Measurements from ENCODE around the gene FAP.

FAP gene

GRCh38 chr2:162242586-162243280, 512 bp downstream of the FAP start:
- Histone ChIP-seq H3K27ac (ENCODE audit: low read depth, low read length, severe bottlenecking) (no peak overlapping the region), H3K4me3 (ENCODE audit: extremely low read depth, insufficient read depth, low read length, poor library complexity, severe bottlenecking) (no peak overlapping the region), H3K4me1 (ENCODE audit: control insufficient read depth, insufficient read depth, low read length, poor library complexity, severe bottlenecking) (peaks cover 26% of the 10 kb centered on the region), H3K9me3 (ENCODE audit: control insufficient read depth, low read length) (no peaks in the 10 kb centered on the region), H3K36me3 (ENCODE audit: control insufficient read depth, insufficient read depth, low read length) (no peaks in the 10 kb centered on the region)
- no CpG with 5 or more reads among the region's 5 CpGs for WGBS, 2 experiments (ENCODE audit: insufficient coverage in 2 of 2)

DNA sequence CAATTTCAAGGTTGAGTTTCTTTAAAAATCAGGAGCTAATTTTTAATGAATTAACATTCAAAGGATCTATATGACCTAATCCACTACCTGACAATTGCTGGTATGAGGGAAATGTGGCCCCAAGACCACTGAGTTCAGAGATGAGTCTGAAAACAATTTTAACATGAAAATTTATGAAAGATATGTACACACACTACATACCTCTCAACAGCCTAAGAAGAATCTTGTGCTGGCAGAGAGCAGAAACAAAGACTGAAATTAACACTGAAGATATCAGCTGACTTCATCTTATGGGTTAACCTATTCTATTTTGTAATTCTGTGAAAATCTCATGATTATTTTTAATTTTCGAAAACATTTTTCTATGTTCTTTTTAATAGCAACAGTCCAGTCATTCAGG, 1.7 kb downstream of the FAP start:
- Histone ChIP-seq H3K27ac (ENCODE audit: low read depth, low read length, severe bottlenecking) (no peak overlapping the region), H3K36me3 (ENCODE audit: control insufficient read depth, insufficient read depth, low read length) (no peaks in the 10 kb centered on the region), H3K9me3 (ENCODE audit: control insufficient read depth, low read length) (no peaks in the 10 kb centered on the region), H3K4me3 (ENCODE audit: extremely low read depth, insufficient read depth, low read length, poor library complexity, severe bottlenecking) (no peak overlapping the region), H3K4me1 (ENCODE audit: control insufficient read depth, insufficient read depth, low read length, poor library complexity, severe bottlenecking) (peaks cover 26% of the 10 kb centered on the region)
- no CpG with 5 or more reads among the region's 1 CpG for WGBS, 2 experiments (ENCODE audit: insufficient coverage in 2 of 2)

DNA sequence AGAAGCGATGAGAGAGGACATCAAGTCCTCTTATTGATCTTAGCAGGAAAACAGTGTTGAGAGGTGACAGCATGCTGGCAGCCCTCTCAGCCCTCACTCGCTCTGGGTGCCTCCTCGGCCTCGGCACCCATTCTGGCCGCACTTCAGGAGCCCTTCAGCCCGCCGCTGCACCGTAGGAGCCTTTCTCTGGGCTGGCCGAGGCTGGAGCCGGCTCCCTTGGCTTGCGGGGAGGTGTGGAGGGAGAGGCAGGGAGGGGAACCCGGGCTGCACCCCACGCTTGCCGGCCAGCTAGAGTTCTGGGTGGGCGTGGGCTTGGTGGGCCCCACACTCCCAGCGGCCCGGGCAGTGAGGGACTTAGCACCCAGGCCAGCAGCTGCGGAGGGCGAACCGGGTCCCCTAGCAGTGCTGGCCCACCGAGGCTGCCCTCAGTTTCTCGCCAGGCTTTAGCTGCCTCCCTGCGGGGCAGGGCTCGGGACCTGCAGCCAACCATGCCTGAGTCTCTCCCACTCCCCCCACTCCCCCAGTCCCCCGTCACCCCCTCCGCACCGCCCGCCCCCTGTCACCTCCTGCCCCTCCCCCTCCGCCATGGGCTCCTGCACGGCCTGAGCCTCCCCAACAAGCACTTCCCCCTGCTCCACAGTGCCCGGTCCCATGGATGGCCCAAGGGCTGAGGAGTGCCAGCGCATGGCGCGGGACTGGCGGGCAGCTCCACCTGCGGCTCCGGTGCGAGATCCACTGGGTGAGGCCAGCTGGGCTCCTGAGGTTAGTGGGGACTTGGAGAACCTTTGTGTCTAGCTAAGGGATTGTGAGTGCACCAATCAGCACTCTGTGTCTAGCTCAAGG, 8.4 kb downstream of the FAP start:
- H3K9me3 ChIP-seq (ENCODE audit: control insufficient read depth, low read length), result no peaks in the 10 kb centered on the region
- H3K4me1 ChIP-seq (ENCODE audit: control insufficient read depth, insufficient read depth, low read length, poor library complexity, severe bottlenecking), result peaks cover 26% of the 10 kb centered on the region
- no peaks in the 10 kb centered on the region for H3K36me3 ChIP-seq (ENCODE audit: control insufficient read depth, insufficient read depth, low read length)
- H3K27ac ChIP-seq (ENCODE audit: low read depth, low read length, severe bottlenecking), result no peak overlapping the region
- no peak overlapping the region for H3K4me3 ChIP-seq (ENCODE audit: extremely low read depth, insufficient read depth, low read length, poor library complexity, severe bottlenecking)
- 94 to 97% methylated on average over 12 to 13 of the region's 38 CpGs for WGBS, 2 experiments (ENCODE audit: insufficient coverage in 2 of 2)

- Histone ChIP-seq H3K36me3 (ENCODE audit: control insufficient read depth, insufficient read depth, low read length) (no peaks in the 10 kb centered on the region), H3K4me3 (ENCODE audit: extremely low read depth, insufficient read depth, low read length, poor library complexity, severe bottlenecking) (no peak overlapping the region), H3K4me1 (ENCODE audit: control insufficient read depth, insufficient read depth, low read length, poor library complexity, severe bottlenecking) (peaks cover 26% of the 10 kb centered on the region), H3K9me3 (ENCODE audit: control insufficient read depth, low read length) (no peaks in the 10 kb centered on the region), H3K27ac (ENCODE audit: low read depth, low read length, severe bottlenecking) (no peak overlapping the region)
- WGBS, 2 experiments (ENCODE audit: insufficient coverage in 2 of 2), result no CpG with 5 or more reads among the region's 1 CpG
Measured at GRCh38 chr2:162233197-162233596, 10.0 kb downstream of the FAP start.

DNA sequence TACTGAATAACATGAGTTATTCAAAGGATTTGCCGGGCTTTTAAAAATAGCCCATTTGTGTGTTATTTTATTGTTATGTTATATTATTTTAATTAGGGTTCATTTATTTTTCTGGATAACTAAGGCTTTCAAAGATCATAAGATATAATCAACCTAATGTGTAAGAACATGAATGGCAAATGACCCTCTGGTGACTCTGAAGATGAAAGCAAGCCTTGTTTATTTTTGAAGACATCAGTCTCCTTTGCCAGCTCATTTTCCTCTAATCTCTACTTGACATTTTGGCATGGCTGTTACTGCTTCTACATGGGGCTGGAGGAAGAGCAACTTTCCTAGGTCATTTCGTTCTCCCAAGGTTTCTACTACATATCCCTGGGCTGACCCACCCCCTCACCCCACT, 10.6 kb downstream of the FAP start:
- peaks cover 26% of the 10 kb centered on the region for H3K4me1 ChIP-seq (ENCODE audit: control insufficient read depth, insufficient read depth, low read length, poor library complexity, severe bottlenecking)
- H3K9me3 ChIP-seq (ENCODE audit: control insufficient read depth, low read length), result no peaks in the 10 kb centered on the region
- 57 to 75% methylated on average over 1 of the region's 2 CpGs for WGBS, 2 experiments (ENCODE audit: insufficient coverage in 2 of 2)
- H3K36me3 ChIP-seq (ENCODE audit: control insufficient read depth, insufficient read depth, low read length), result no peaks in the 10 kb centered on the region
- H3K27ac ChIP-seq (ENCODE audit: low read depth, low read length, severe bottlenecking), result peak overlapping the region; percentile 18
- H3K4me3 ChIP-seq (ENCODE audit: extremely low read depth, insufficient read depth, low read length, poor library complexity, severe bottlenecking), result no peak overlapping the region

- Histone ChIP-seq H3K9me3 (ENCODE audit: control insufficient read depth, low read length) (no peaks in the 10 kb centered on the region), H3K36me3 (ENCODE audit: control insufficient read depth, insufficient read depth, low read length) (no peaks in the 10 kb centered on the region), H3K4me3 (ENCODE audit: extremely low read depth, insufficient read depth, low read length, poor library complexity, severe bottlenecking) (no peak overlapping the region), H3K4me1 (ENCODE audit: control insufficient read depth, insufficient read depth, low read length, poor library complexity, severe bottlenecking) (peaks cover 26% of the 10 kb centered on the region), H3K27ac (ENCODE audit: low read depth, low read length, severe bottlenecking) (no peak overlapping the region)
- no CpG with 5 or more reads among the region's 2 CpGs for WGBS, 2 experiments (ENCODE audit: insufficient coverage in 2 of 2)
Measured at GRCh38 chr2:162232027-162232426, 11.2 kb downstream of the FAP start.

GRCh38 chr2:162230761-162231160, 12.5 kb downstream of the FAP start:
- H3K4me3 ChIP-seq (ENCODE audit: extremely low read depth, insufficient read depth, low read length, poor library complexity, severe bottlenecking), result no peak overlapping the region
- 80% methylated on average over 1 of the region's 1 CpG; no CpG with 5 or more reads in 1 of the 2 experiments for WGBS, 2 experiments (ENCODE audit: insufficient coverage in 2 of 2)
- H3K9me3 ChIP-seq (ENCODE audit: control insufficient read depth, low read length), result no peaks in the 10 kb centered on the region
- H3K36me3 ChIP-seq (ENCODE audit: control insufficient read depth, insufficient read depth, low read length), result no peaks in the 10 kb centered on the region
- no peak overlapping the region for H3K27ac ChIP-seq (ENCODE audit: low read depth, low read length, severe bottlenecking)
- peaks cover 26% of the 10 kb centered on the region for H3K4me1 ChIP-seq (ENCODE audit: control insufficient read depth, insufficient read depth, low read length, poor library complexity, severe bottlenecking)

DNA sequence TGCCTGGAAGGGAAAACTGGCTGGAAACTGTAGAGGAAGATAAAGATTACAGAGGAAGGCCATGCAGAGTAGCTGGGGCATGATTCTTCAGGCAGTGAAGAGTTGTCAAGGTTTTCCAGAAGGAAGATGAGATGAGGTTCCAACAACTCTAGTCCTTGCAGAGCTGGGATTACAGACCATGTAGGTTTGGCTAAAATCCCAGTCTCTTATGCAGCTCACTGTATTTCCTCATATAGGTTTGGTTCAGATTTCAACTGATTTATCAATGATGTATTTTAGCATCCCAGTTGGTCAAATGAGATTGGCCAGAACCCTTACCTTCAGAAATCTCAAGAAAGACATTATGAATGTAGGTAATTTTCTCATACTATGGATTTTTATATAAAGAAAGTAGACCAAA, 16.4 kb downstream of the FAP start:
- H3K36me3 ChIP-seq (ENCODE audit: control insufficient read depth, insufficient read depth, low read length), result no peaks in the 10 kb centered on the region
- H3K4me1 ChIP-seq (ENCODE audit: control insufficient read depth, insufficient read depth, low read length, poor library complexity, severe bottlenecking), result peaks cover 13% of the 10 kb centered on the region
- H3K4me3 ChIP-seq (ENCODE audit: extremely low read depth, insufficient read depth, low read length, poor library complexity, severe bottlenecking), result no peak overlapping the region
- no peaks in the 10 kb centered on the region for H3K9me3 ChIP-seq (ENCODE audit: control insufficient read depth, low read length)
- no peak overlapping the region for H3K27ac ChIP-seq (ENCODE audit: low read depth, low read length, severe bottlenecking)

DNA sequence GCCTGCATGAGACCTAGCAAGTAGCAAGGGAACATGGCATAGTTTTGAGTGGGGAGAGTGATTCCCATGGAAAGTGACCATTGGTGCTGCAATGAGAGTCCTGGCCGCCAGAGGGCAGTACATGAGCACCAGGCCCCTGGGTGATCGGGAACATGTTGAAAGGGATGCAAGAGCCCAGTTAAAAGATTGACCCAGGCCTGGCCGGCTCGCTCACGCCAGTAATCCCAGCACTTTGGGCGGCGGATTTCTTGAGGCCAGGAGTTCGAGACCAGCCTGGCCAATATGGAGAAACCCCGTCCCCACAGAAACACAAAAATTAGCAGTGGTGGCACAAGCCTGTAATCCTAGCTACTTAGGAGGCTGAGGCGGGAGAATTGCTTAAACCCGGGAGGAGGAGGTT, 22.2 kb downstream of the FAP start:
- H3K36me3 ChIP-seq (ENCODE audit: control insufficient read depth, insufficient read depth, low read length), result no peaks in the 10 kb centered on the region
- H3K4me3 ChIP-seq (ENCODE audit: extremely low read depth, insufficient read depth, low read length, poor library complexity, severe bottlenecking), result no peak overlapping the region
- no peaks in the 10 kb centered on the region for H3K9me3 ChIP-seq (ENCODE audit: control insufficient read depth, low read length)
- H3K27ac ChIP-seq (ENCODE audit: low read depth, low read length, severe bottlenecking), result no peak overlapping the region
- H3K4me1 ChIP-seq (ENCODE audit: control insufficient read depth, insufficient read depth, low read length, poor library complexity, severe bottlenecking), result no peaks in the 10 kb centered on the region
- 36 to 42% methylated on average over 10 to 11 of the region's 11 CpGs for WGBS, 2 experiments (ENCODE audit: insufficient coverage in 2 of 2)

DNA sequence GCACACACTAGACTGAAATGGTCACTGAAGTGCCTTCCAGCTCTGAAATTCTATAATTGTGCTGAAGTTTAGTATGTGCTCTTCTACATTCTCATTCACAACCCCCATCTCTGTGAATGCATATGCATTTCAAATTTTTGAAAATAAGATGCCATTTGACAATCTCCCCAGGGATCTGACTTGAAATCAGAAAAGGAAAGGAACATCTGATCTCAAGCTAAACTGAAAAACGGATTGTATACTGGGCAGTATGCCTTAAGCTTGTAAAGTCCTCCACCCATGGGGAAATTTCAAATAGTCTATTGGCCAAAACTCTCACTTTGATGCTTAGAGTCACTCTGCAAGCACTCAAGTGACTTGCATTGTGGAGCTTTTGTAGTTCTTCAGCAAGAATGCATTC, 22.9 kb downstream of the FAP start:
- 67% methylated on average over 1 of the region's 1 CpG; no CpG with 5 or more reads in 1 of the 2 experiments for whole genome bisulfite sequencing, 2 experiments (ENCODE audit: insufficient coverage in 2 of 2)
- Histone ChIP-seq H3K4me3 (ENCODE audit: extremely low read depth, insufficient read depth, low read length, poor library complexity, severe bottlenecking) (no peak overlapping the region), H3K9me3 (ENCODE audit: control insufficient read depth, low read length) (no peaks in the 10 kb centered on the region), H3K36me3 (ENCODE audit: control insufficient read depth, insufficient read depth, low read length) (no peaks in the 10 kb centered on the region), H3K27ac (ENCODE audit: low read depth, low read length, severe bottlenecking) (no peak overlapping the region), H3K4me1 (ENCODE audit: control insufficient read depth, insufficient read depth, low read length, poor library complexity, severe bottlenecking) (no peaks in the 10 kb centered on the region)

DNA sequence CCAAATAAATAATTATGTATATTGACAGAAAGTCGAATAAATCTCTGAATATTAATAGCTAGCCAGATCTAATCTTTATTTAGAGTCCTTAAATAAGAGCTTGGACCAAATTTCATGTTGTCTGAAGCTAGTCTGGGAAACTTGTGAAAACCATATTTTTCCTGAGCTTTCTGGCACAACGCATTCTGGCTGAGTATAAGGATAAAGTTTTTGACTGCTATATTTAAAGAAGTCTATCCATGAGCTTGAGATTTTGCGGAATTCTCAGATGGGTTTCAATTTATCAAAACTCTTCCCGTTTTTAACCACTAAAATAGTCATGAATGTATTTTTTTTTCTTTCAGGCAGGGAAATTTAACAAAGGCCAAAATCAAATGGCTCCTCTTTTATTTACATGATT, 23.8 kb downstream of the FAP start:
- H3K4me1 ChIP-seq (ENCODE audit: control insufficient read depth, insufficient read depth, low read length, poor library complexity, severe bottlenecking), result no peaks in the 10 kb centered on the region
- WGBS, 2 experiments (ENCODE audit: insufficient coverage in 2 of 2), result 75 to 100% methylated on average over 1 of the region's 4 CpGs
- no peak overlapping the region for H3K4me3 ChIP-seq (ENCODE audit: extremely low read depth, insufficient read depth, low read length, poor library complexity, severe bottlenecking)
- H3K9me3 ChIP-seq (ENCODE audit: control insufficient read depth, low read length), result no peaks in the 10 kb centered on the region
- no peak overlapping the region for H3K27ac ChIP-seq (ENCODE audit: low read depth, low read length, severe bottlenecking)
- H3K36me3 ChIP-seq (ENCODE audit: control insufficient read depth, insufficient read depth, low read length), result no peaks in the 10 kb centered on the region

Data from mesodermal cell (in vitro differentiated cells).